OCI-LY3 (cell line): ENCODE data around the gene GRIN2A.

Experiments used
- EZH2phosphoT487 ChIP-seq: fragments of 200-600 bp; shearing (Covaris generic); IDR thresholded peaks from 2 replicates; pipeline ENCODE4 v1.6.1; 2018; ENCODE audit warnings: antibody characterized with exemption, mixed run types, low read depth
- TF ChIP-seq, protein P1 (sequence below): fragments of 200-600, 300-600 bp; sonication (generic); IDR thresholded peaks from 2 replicates; pipeline ENCODE4 v1.5.1; 2014; ENCODE audit warnings: antibody characterized with exemption, low read length, low read depth

DNA sequence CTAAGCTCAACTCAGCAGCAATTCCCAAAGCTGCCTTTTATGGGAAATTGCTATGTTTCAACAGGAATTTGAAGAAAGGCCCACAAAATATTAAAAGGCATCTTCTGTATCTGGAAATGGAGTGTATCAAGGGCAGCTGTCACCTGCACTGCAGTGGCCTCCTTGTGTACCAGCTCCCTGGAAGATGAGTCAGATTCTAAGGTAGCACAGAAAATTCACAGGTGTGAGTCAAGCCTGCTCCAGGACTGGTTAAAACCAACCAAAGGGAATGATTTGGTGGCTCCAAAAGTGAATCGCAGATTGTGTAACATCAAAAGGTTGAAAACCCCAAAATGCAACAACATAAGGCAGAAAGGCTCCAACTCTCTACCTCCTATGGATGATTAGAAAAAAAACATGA lies 296.4 kb downstream of the GRIN2A start:
- TF ChIP-seq, protein P1, sequence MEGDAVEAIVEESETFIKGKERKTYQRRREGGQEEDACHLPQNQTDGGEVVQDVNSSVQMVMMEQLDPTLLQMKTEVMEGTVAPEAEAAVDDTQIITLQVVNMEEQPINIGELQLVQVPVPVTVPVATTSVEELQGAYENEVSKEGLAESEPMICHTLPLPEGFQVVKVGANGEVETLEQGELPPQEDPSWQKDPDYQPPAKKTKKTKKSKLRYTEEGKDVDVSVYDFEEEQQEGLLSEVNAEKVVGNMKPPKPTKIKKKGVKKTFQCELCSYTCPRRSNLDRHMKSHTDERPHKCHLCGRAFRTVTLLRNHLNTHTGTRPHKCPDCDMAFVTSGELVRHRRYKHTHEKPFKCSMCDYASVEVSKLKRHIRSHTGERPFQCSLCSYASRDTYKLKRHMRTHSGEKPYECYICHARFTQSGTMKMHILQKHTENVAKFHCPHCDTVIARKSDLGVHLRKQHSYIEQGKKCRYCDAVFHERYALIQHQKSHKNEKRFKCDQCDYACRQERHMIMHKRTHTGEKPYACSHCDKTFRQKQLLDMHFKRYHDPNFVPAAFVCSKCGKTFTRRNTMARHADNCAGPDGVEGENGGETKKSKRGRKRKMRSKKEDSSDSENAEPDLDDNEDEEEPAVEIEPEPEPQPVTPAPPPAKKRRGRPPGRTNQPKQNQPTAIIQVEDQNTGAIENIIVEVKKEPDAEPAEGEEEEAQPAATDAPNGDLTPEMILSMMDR = no peak
- no peak for TF ChIP-seq EZH2phosphoT487
